ENCODE measurements around the gene KIZ.
"Not testable (repeated sequence)": the region's sequence is repeated elsewhere in the genome, so short reads cannot be mapped to it uniquely, and the experiment has no call there.

Gene KIZ

GRCh38 chr20:21139881-21140566 is 14.1 kb downstream of the KIZ start:
- DNase-seq (ENCODE audit: low read depth in 2 of 2), result no peak

GRCh38 chr20:21141825-21142224 is 15.9 kb downstream of the KIZ start:
- no peak for DNase-seq (ENCODE audit: low read depth in 2 of 2)

- DNase-seq (ENCODE audit: low read depth in 2 of 2), result no peak
Measured at GRCh38 chr20:21143194-21143890, 17.5 kb downstream of the KIZ start.

- DNase-seq (ENCODE audit: low read depth in 2 of 2), result no peak
Measured at GRCh38 chr20:21145424-21145823, 19.5 kb downstream of the KIZ start.

GRCh38 chr20:21146215-21146614 is 20.3 kb downstream of the KIZ start:
- no peak for DNase-seq (ENCODE audit: low read depth in 2 of 2)

- DNase-seq (ENCODE audit: low read depth in 2 of 2), result no peak
Measured at GRCh38 chr20:21147593-21147992, 21.7 kb downstream of the KIZ start.

GRCh38 chr20:21149344-21149743 is 23.5 kb downstream of the KIZ start:
- DNase-seq (ENCODE audit: low read depth in 2 of 2), result no peak

GRCh38 chr20:21151791-21152190 is 25.9 kb downstream of the KIZ start:
- DNase-seq (ENCODE audit: low read depth in 2 of 2), result no peak

- no peak for DNase-seq (ENCODE audit: low read depth in 2 of 2)
Measured at GRCh38 chr20:21154692-21155091, 28.8 kb downstream of the KIZ start.

GRCh38 chr20:21155268-21155667 is 29.4 kb downstream of the KIZ start:
- no peak for DNase-seq (ENCODE audit: low read depth in 2 of 2)

GRCh38 chr20:21156266-21156665 is 30.4 kb downstream of the KIZ start:
- DNase-seq (ENCODE audit: low read depth in 2 of 2), result no peak

- DNase-seq (ENCODE audit: low read depth in 2 of 2), result no peak
Measured at GRCh38 chr20:21157006-21157405, 31.1 kb downstream of the KIZ start.

- no peak for DNase-seq (ENCODE audit: low read depth in 2 of 2)
Measured at GRCh38 chr20:21159658-21160380, 33.9 kb downstream of the KIZ start.

- no peak for DNase-seq (ENCODE audit: low read depth in 2 of 2)
Measured at GRCh38 chr20:21161926-21162325, 36.0 kb downstream of the KIZ start.

GRCh38 chr20:21162631-21163030 is 36.7 kb downstream of the KIZ start:
- no peak for DNase-seq (ENCODE audit: low read depth in 2 of 2)

- no peak for DNase-seq (ENCODE audit: low read depth in 2 of 2)
Measured at GRCh38 chr20:21166801-21167200, 40.9 kb downstream of the KIZ start.

GRCh38 chr20:21167261-21167660 is 41.4 kb downstream of the KIZ start:
- no peak for DNase-seq (ENCODE audit: low read depth in 2 of 2)

GRCh38 chr20:21168061-21168460 is 42.2 kb downstream of the KIZ start:
- not testable (repeated sequence) for DNase-seq (ENCODE audit: low read depth in 2 of 2)

- DNase-seq (ENCODE audit: low read depth in 2 of 2), result no peak
Measured at GRCh38 chr20:21172626-21173025, 46.7 kb downstream of the KIZ start.

- no peak for DNase-seq (ENCODE audit: low read depth in 2 of 2)
Measured at GRCh38 chr20:21173485-21173884, 47.6 kb downstream of the KIZ start.

GRCh38 chr20:21174516-21175239 is 48.8 kb downstream of the KIZ start:
- DNase-seq (ENCODE audit: low read depth in 2 of 2), result no peak

- no peak for DNase-seq (ENCODE audit: low read depth in 2 of 2)
Measured at GRCh38 chr20:21175433-21175832, 49.6 kb downstream of the KIZ start.

Data from stimulated activated CD4-positive, alpha-beta T cell treated with anti-CD3 and anti-CD28 coated beads, Interleukin-12 subunit alpha, Interleukin-12 subunit beta, amount 100 ng/mL, for 24 hours (primary cell).